GM12891 (cell line): ENCODE results near the gene OPCML.

Experiments used
- POLR2A ChIP-seq: IDR thresholded peaks from 2 replicates; pipeline ENCODE4 v1.6.1; 2011; ENCODE audit warnings: low read depth, low read length, control low read depth
- SPI1 ChIP-seq: IDR thresholded peaks from 2 replicates; pipeline ENCODE4 v1.6.1; 2011; ENCODE audit warnings: low read depth, low read length, control low read depth

DNA sequence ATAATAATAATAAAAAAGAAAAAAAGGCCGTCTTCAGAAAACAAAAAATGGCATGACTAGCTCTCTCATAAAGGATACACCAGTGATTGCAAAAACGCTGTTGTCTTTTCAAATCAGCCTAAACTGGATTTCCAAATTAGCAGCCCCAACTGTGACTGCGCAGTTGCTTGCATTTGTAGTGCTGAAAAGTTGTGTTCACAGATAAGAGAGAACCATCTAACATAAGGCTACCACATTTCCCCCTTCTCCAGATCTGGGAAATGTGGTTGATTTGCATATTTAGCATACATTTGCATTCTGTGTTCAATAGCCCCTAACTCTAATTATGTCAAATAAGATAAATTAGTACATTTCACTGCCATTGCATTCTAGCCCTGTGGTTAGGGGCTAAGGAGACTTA is 650.7 kb downstream of the OPCML start:
- TF ChIP-seq POLR2A (no peak), SPI1 (no peak)
